ENCODE results near the gene SHC3.

SHC3 gene

DNA sequence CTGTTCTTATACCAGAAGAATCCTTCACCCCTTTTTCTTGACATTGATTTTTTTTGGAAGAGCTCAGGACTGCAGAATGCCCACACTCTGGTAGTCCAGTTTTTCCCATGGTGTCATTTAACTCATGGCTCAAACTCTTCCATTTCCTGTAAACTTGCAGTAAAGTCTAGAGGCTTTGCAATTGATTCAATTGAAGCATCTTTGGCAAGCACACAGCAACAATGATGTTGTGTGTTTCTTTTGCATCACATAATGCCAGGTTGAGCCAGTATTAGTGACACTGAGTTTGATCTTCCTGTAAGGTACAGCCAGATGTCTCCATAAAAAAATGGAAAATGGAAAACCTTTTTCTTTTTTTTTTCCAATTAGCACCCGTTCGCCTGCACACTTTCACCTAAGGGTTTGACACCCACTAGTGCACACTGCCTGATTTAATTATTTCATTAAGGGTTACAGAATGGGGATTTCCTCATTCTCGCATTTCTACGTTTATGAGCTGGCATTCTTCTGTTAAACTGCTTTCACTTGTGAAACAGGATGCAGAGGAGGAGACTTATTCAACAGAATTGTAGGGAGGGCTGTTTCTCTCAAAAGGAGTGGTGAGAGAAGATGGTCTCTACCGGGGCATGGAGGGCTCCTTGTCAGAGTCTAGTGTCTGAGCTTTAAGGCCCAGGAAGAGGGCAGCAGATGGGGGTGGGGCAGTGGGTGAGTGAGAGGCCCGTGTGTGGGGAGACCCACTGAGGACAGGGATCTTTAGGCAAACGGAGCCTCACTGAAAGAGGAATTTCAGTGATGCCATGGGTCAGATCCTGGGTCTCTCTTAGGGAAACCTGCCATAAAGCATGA is 189.6 kb downstream of the SHC3 start:
- no peak overlapping the region for H3K27ac ChIP-seq
- TF ChIP-seq, protein P1, sequence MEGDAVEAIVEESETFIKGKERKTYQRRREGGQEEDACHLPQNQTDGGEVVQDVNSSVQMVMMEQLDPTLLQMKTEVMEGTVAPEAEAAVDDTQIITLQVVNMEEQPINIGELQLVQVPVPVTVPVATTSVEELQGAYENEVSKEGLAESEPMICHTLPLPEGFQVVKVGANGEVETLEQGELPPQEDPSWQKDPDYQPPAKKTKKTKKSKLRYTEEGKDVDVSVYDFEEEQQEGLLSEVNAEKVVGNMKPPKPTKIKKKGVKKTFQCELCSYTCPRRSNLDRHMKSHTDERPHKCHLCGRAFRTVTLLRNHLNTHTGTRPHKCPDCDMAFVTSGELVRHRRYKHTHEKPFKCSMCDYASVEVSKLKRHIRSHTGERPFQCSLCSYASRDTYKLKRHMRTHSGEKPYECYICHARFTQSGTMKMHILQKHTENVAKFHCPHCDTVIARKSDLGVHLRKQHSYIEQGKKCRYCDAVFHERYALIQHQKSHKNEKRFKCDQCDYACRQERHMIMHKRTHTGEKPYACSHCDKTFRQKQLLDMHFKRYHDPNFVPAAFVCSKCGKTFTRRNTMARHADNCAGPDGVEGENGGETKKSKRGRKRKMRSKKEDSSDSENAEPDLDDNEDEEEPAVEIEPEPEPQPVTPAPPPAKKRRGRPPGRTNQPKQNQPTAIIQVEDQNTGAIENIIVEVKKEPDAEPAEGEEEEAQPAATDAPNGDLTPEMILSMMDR (IDR thresholded peaks at IDR 0.05): no peak
- TF ChIP-seq ZFX (IDR thresholded peaks at IDR 0.05; ENCODE audit: borderline replicate concordance): no peak

DNA sequence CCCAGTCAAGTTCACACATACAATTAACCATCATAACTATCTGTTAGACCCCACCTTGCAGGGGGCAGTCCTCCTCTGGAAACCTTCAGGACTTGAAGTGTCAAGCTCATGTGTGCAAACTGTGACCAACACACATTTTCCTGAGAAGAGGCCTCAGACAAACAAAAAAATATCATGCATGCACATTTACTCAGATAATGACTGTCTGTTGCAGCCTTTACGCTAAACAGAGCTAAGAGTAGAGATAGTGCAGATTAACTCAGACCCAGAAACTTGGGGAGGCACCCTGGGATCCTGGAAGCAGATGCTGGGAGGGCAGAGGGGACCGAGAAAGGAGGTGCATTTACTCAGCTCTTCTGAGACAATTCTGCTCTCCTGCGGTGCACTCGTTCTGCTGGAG is 191.0 kb downstream of the SHC3 start:
- H3K27ac ChIP-seq: no peak overlapping the region
- no peak for TF ChIP-seq ZFX (IDR thresholded peaks at IDR 0.05; ENCODE audit: borderline replicate concordance)
- TF ChIP-seq, protein P1 (IDR thresholded peaks at IDR 0.05): no peak

DNA sequence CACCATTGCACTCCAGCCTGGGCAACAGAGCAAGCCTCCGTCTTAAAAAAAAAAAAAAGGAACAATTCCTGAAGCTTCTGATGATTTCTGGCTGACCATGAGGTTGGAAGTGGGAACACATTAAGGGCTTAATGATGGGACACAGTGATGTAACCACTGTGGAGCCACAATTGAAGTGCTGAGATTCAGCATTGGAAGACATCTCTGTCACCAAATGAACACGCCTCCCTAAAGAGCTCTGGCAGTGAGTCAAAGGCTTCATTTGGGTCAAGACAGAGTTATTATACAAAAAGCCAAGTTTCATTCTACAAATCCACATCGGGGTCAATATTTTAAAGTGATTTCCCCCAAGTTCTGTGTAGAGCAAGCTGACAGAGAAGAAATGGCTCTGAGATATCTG is 191.8 kb downstream of the SHC3 start:
- TF ChIP-seq, protein P1 (IDR thresholded peaks at IDR 0.05): no peak
- TF ChIP-seq ZFX (IDR thresholded peaks at IDR 0.05; ENCODE audit: borderline replicate concordance): no peak
- no peak overlapping the region for H3K27ac ChIP-seq

DNA sequence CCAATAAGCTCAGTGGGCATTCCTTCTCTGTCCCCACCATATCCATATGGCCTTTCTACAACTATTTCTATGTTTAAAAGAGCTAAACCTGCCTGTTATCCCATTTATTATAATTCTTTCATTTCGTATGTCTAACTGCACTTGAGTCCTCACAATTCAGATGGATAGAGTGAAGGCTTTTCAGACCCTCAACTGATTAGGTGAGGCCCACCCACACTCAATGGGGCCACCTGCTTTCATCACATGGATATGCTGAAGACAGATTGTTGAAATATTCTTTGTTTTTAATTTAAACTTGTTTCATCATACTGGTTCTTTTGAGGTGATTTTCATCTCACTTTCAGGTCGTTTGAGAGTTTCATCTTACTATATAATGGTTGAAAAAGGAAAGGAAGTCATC is 193.0 kb downstream of the SHC3 start:
- TF ChIP-seq, protein P1 (IDR thresholded peaks at IDR 0.05): no peak
- no peak for TF ChIP-seq ZFX (IDR thresholded peaks at IDR 0.05; ENCODE audit: borderline replicate concordance)
- no peak overlapping the region for H3K27ac ChIP-seq

DNA sequence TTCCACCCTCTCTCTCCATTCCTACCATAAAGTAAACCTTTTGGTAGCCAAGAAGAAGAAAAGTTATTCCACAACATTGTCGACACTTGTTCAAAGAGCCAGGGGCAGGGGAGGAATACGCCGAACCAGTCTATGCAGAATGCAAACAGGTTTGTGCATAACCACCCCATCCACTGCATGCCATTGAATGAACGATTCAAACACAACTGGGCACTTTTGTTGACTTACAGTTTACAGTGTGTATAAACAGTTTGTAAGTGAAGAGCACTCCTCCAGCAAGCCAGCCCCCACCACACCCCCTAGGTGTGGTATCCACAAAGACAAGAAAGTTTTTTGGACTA is 194.1 kb downstream of the SHC3 start:
- TF ChIP-seq, protein P1 (IDR thresholded peaks at IDR 0.05): no peak
- no peak for TF ChIP-seq ZFX (IDR thresholded peaks at IDR 0.05; ENCODE audit: borderline replicate concordance)
- H3K27ac ChIP-seq: no peak overlapping the region

DNA sequence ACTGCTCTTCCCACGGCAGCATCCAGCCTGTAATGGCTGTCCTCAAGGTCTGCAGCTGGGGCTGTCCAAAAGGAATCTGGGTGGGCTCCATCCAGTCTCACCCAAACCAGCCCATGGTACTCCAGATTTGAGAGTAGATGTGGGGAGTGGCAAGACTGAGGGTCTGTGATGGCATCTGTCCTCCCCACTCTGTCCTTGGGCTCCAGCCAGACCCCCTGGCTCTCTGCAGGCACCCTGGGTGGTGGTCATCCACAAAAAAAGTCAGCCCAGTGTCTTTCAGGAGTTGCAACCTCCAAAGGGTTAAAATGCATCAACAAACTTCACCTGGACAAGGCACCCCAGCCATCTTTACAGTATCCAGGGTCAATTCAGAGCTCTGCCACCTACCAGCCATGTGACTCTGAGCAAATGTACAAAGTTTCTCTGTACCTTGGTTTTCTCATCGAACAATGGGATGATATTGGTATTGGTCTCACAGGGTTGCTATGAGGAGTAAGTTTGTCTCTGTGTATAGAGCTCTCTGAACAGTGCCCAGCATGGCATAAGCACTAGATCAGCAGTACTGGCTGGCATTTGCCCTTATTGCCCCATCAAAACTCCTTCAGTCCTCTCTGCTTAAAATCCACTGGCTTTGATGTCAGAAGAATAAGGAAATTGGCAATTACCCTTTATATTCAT is 194.6 kb downstream of the SHC3 start:
- no peak overlapping the region for H3K27ac ChIP-seq
- no peak for TF ChIP-seq ZFX (IDR thresholded peaks at IDR 0.05; ENCODE audit: borderline replicate concordance)
- TF ChIP-seq, protein P1 (IDR thresholded peaks at IDR 0.05): no peak

DNA sequence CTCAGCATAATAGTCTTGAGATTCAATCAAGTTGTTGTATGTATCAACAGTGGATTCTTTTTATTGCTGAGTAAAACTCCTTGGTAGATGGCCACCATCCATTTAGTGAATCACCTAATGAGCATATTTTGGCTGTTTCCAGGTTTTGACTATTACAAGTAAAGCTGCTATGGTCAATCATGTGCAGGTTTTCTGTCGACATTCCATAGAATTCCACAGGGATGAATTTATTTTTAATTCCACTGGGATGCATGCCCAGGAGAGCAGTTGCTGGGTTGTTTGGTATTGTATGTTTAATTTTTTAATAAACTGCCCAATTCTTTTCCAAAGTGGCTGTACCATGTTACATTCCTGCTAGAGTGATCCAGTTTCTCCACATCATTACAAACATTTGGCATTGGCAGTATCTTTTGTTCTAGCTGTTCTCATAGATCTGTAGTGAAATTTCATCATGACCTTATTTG is 197.8 kb downstream of the SHC3 start:
- H3K27ac ChIP-seq: no peak overlapping the region
- TF ChIP-seq, protein P1 (IDR thresholded peaks at IDR 0.05): no peak
- TF ChIP-seq ZFX (IDR thresholded peaks at IDR 0.05; ENCODE audit: borderline replicate concordance): no peak

Data from 22Rv1 (cell line).